Smooth muscle cell (in vitro differentiated cells): ENCODE data around the gene PIKFYVE. TPM values are rescaled to one million over a fixed set of nuclear protein-coding genes. Genes with fewer than 3 reads are reported as not detected.
"Not testable (repeated sequence)": the region's sequence is repeated elsewhere in the genome, so short reads cannot be mapped to it uniquely, and the experiment has no call there.

ENCODE experiments used
- DNase-seq: peaks from one replicate; lab custom pipeline; 2025; ENCODE audit not compliant: unreplicated experiment; lab: John Stamatoyannopoulos, UW
- H2AFZ ChIP-seq: fragments of 200-600 bp; sonication (generic); 2 replicates; pipeline ENCODE4 v1.6.0; 2016; ENCODE audit warnings: antibody characterized with exemption, low read depth, mild to moderate bottlenecking
- H3F3A ChIP-seq: fragments of 200-600 bp; sonication (generic); 2 replicates; pipeline ENCODE4 v1.6.0; 2017; ENCODE audit warnings: antibody characterized with exemption, low read depth
- H3K27ac ChIP-seq: fragments of 200-600 bp; sonication (generic); 2 replicates; pipeline ENCODE4 v1.5.1; 2016; ENCODE audit warnings: low read depth, mild to moderate bottlenecking
- H3K27me3 ChIP-seq: fragments of 200-600 bp; sonication (generic); 2 replicates; pipeline ENCODE4 v1.6.1; 2016; ENCODE audit warnings: low read depth, mild to moderate bottlenecking
- H3K36me3 ChIP-seq: fragments of 200-600 bp; sonication (generic); 2 replicates; pipeline ENCODE4 v1.5.1; 2016; ENCODE audit warnings: low read depth
- H3K4me1 ChIP-seq: fragments of 200-600 bp; sonication (generic); 2 replicates; pipeline ENCODE4 v1.5.1; 2016; ENCODE audit warnings: low read depth
- H3K4me2 ChIP-seq: fragments of 200-600 bp; sonication (generic); 2 replicates; pipeline ENCODE4 v1.6.0; 2016; ENCODE audit warnings: mild to moderate bottlenecking
- H3K4me3 ChIP-seq: fragments of 200-600 bp; sonication (generic); 2 replicates; pipeline ENCODE4 v1.5.1; 2016; ENCODE audit warnings: mild to moderate bottlenecking
- H3K79me2 ChIP-seq: fragments of 200-600 bp; sonication (generic); 2 replicates; pipeline ENCODE4 v1.6.0; 2016; ENCODE audit warnings: low read depth, mild to moderate bottlenecking
- H3K9ac ChIP-seq: fragments of 200-600 bp; sonication (generic); 2 replicates; pipeline ENCODE4 v1.6.0; 2016; ENCODE audit warnings: low read depth
- H3K9me3 ChIP-seq: fragments of 200-600 bp; sonication (generic); replicated peaks from 2 replicates; pipeline ENCODE4 v1.5.1; 2016; ENCODE audit warnings: low read depth
- H4K20me1 ChIP-seq: fragments of 200-600 bp; sonication (generic); 2 replicates; pipeline ENCODE4 v1.6.0; 2016; ENCODE audit warnings: low read depth
- WGBS: methylation state at CpG from one replicate; pipeline ENCODE4 v1.1.7; 2016; ENCODE audit warnings: low lambda C conversion rate; 5-methylcytosine and 5-hydroxymethylcytosine counted together
- polyA plus RNA-seq: library from polyadenylated mRNA; unstranded; fragments of >200 nt; fragmentation: Nextera tagmentation; extraction: Ambion mirVana; gene quantifications from 2 replicates; pipeline ENCODE4 v1.2.1, GENCODE V29; 2016
- total RNA-seq: library from RNA; depleted of rRNA; stranded (reverse); fragments of >200 nt; gene quantifications from 2 replicates; pipeline ENCODE4 v1.2.3, GENCODE V29; 2014
- TF ChIP-seq, protein P1 (sequence below): fragments of 200-600 bp; sonication (generic); IDR thresholded peaks from 2 replicates; pipeline ENCODE4 v1.5.1; 2017; ENCODE audit warnings: borderline replicate concordance, mild to moderate bottlenecking, antibody characterized with exemption; ENCODE audit not compliant: insufficient read depth, poor library complexity, severe bottlenecking

The PIKFYVE gene
- total and polyA plus RNA-seq, 2 experiments from 2014 or later: 4.9 to 29.5 TPM

DNA sequence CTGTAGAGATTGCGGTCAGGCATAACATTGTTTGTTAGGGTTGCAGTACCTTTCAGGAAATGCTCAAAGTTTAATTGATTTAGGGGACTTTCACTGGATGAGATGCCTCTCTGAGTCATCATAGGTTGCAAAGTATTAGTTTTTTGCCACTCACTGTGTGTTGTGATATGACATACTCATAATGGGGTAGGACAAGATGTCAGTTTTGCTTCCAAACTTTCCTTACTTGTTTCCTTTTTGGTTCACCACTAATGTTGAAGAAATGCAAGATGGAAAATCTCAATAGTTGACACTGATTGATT is 105.5 kb downstream of the PIKFYVE start:
- Histone ChIP-seq H3K79me2 (no peaks in the 10 kb centered on the region), H3K27ac (no peak overlapping the region), H3F3A (no peaks in the 10 kb centered on the region), H3K36me3 (no peaks in the 10 kb centered on the region), H3K4me2 (no peak overlapping the region), H3K4me1 (no peaks in the 10 kb centered on the region), H4K20me1 (no peaks in the 10 kb centered on the region), H2AFZ (no peak overlapping the region), H3K27me3 (no peaks in the 10 kb centered on the region), H3K9ac (no peak overlapping the region), H3K4me3 (no peak overlapping the region), H3K9me3 (no peaks in the 10 kb centered on the region)
- WGBS: 0% methylated on average over 1 of the region's 1 CpG
- no peak for DNase-seq
- TF ChIP-seq, protein P1, sequence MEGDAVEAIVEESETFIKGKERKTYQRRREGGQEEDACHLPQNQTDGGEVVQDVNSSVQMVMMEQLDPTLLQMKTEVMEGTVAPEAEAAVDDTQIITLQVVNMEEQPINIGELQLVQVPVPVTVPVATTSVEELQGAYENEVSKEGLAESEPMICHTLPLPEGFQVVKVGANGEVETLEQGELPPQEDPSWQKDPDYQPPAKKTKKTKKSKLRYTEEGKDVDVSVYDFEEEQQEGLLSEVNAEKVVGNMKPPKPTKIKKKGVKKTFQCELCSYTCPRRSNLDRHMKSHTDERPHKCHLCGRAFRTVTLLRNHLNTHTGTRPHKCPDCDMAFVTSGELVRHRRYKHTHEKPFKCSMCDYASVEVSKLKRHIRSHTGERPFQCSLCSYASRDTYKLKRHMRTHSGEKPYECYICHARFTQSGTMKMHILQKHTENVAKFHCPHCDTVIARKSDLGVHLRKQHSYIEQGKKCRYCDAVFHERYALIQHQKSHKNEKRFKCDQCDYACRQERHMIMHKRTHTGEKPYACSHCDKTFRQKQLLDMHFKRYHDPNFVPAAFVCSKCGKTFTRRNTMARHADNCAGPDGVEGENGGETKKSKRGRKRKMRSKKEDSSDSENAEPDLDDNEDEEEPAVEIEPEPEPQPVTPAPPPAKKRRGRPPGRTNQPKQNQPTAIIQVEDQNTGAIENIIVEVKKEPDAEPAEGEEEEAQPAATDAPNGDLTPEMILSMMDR: no peak

DNA sequence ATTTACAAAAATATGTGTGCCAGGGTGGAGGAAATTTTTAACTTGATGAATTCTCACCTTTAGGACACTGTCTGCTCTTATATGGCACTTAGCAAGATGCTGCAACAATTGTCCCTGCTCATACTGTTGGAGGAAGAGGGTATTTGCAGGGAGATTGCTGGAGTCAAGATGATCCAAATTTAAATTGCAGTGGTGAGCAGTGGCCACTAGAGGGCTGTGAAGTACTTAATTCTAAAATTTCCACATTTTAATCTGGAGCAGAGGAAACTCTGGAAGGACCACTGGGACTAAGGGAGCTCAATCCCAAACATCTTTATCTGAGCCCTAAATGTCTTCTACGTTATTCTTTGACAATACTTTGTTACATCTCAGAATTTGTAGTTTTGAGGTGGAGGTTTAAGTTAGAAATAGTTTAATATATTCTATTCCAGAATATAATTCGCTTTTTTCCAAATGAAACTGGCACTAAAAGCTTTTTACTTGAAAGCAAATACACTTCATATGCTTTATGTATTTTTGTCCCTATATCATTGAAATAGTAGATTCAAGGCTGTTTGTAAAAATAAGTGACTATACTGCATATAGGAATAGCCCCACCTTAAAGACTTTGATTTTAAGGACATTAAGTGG is 107.5 kb downstream of the PIKFYVE start:
- no peaks in the 10 kb centered on the region for H3K4me1 ChIP-seq
- H3F3A ChIP-seq: no peaks in the 10 kb centered on the region
- H3K4me2 ChIP-seq: no peak overlapping the region

DNA sequence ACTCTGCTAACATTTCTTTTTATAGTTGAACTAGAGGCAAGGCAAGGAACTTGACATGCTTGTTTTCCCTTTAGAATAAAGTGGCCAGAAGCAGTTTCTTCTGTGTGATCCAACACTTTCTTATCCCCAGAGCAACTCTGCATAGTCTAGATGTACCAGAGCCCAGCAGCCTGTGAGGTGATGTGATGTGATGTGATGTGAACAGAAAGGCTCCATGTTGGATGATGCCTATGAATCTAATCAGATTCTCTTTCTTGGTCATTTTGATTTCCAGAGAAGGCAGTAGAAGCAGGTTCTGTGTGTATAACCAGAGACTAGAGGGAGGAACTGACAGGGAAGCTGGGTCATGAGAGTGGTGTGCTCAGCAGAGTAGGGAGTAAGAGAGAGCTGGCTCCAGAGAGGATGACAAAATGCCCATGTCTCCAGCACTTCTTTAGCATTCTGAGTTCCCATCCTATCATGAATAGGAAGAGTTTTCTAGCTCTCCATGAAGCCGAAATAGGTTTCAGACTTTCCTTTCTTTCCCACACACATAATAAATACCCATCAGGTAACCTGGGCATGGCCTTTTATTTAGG is 109.5 kb downstream of the PIKFYVE start:
- Histone ChIP-seq H3K4me1 (no peaks in the 10 kb centered on the region), H4K20me1 (no peaks in the 10 kb centered on the region), H3K4me2 (no peak overlapping the region), H2AFZ (no peak overlapping the region), H3K27ac (no peak overlapping the region), H3K36me3 (no peaks in the 10 kb centered on the region), H3K79me2 (no peaks in the 10 kb centered on the region), H3K9ac (no peak overlapping the region), H3K27me3 (no peaks in the 10 kb centered on the region), H3K4me3 (no peak overlapping the region), H3K9me3 (no peaks in the 10 kb centered on the region), H3F3A (no peaks in the 10 kb centered on the region)
- WGBS: 92% methylated on average over 1 of the region's 1 CpG
- TF ChIP-seq, protein P1: no peak
- DNase-seq: no peak

More for the DNA sequence above, 107.5 kb downstream of the PIKFYVE start:
- DNase-seq: no peak
- H3K9ac ChIP-seq: no peak overlapping the region
- H4K20me1 ChIP-seq: no peaks in the 10 kb centered on the region
- no peaks in the 10 kb centered on the region for H3K79me2 ChIP-seq
- no peak overlapping the region for H3K27ac ChIP-seq
- TF ChIP-seq, protein P1: peak; percentile 86
- 49% methylated on average over 2 of the region's 2 CpGs for WGBS
- H3K27me3 ChIP-seq: no peaks in the 10 kb centered on the region
- H3K36me3 ChIP-seq: no peaks in the 10 kb centered on the region
- no peak overlapping the region for H2AFZ ChIP-seq
- no peaks in the 10 kb centered on the region for H3K9me3 ChIP-seq
- no peak overlapping the region for H3K4me3 ChIP-seq

DNA sequence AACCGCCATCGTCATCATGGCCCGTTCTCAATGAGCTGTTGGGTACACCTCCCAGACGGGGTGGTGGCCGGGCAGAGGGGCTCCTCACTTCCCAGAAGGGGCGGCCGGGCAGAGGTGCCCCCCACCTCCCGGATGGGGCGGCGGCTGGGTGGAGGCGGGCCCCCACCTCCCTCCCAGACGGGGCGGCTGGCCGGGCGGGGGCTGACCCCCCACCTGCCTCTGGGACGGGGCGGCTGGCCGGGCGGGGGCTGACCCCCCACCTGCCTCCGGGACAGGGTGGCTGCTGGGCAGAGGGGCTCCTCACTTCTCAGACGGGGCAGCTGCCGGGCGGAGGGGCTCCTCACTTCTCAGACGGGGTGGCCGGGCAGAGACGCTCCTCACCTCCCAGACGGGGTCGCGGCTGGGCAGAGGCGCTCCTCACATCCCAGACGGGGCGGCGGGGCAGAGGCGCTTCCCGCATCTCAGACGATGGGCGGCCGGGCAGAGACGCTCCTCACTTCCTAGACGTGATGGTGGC is 111.3 kb downstream of the PIKFYVE start:
- not testable (repeated sequence) for H3K4me1 ChIP-seq, H3K9ac ChIP-seq, H3K27ac ChIP-seq, H2AFZ ChIP-seq, H3K36me3 ChIP-seq, H3K79me2 ChIP-seq, H3K9me3 ChIP-seq, H3F3A ChIP-seq, H4K20me1 ChIP-seq, DNase-seq, H3K27me3 ChIP-seq, H3K4me3 ChIP-seq, H3K4me2 ChIP-seq
- 89% methylated on average over 17 of the region's 40 CpGs for WGBS
